ENCODE data around the gene PTGR3. TPM values are rescaled to one million over a fixed set of nuclear protein-coding genes. Genes with fewer than 3 reads are reported as not detected.

PTGR3 gene
- total and polyA plus RNA-seq, 2 of the 8 experiments (the other 6 are each of a cell fraction or from before 2014, with no cell fraction given): 2.0 to 3.6 TPM

GRCh38 chr18:75162467-75162866 is 46.5 kb downstream of the PTGR3 start:
- H3K14ac ChIP-seq (ENCODE audit: insufficient read length): no peak overlapping the region
- no peak overlapping the region for H4K5ac ChIP-seq (ENCODE audit: insufficient read length, low read depth, low read length)
- H3K4me1 ChIP-seq (replicated peaks in 1 of 4; ENCODE audit: control insufficient read depth in 3 of 4, insufficient read depth in 4 of 4, low read length in 3 of 4): 0 out of 7 replicates have a peak, but pooled peaks cover 0 to 2% (median 0%) of the 10 kb centered on the region in 4 experiments
- H3K79me1 ChIP-seq (ENCODE audit: low read depth, low read length): no peaks in the 10 kb centered on the region
- no peak overlapping the region for H3K27ac ChIP-seq (ENCODE audit: low read depth, low read length)
- H3K4me2 ChIP-seq (ENCODE audit: insufficient read depth in 1 of 2, low read depth in 2 of 2, low read length in 2 of 2): no peak overlapping the region
- no peak overlapping the region for H2BK20ac ChIP-seq (ENCODE audit: low read length)
- H2AFZ ChIP-seq (ENCODE audit: low read length): no peak overlapping the region
- no peak overlapping the region for H3K56ac ChIP-seq (replicated peaks; ENCODE audit: insufficient read length, low read depth, low read length)
- H4K8ac ChIP-seq (ENCODE audit: extremely low read depth, insufficient read depth, low read length): no peak overlapping the region
- no peak overlapping the region for H2BK12ac ChIP-seq (ENCODE audit: low read depth, low read length)
- H3K9me3 ChIP-seq (ENCODE audit: insufficient read depth in 2 of 2, low read depth in 1 of 2, low read length in 1 of 2): no peaks in the 10 kb centered on the region
- H3K23me2 ChIP-seq (ENCODE audit: low read depth, low read length): no peaks in the 10 kb centered on the region
- H3K18ac ChIP-seq (ENCODE audit: extremely low read depth, low read length): no peak overlapping the region
- POLR2A ChIA-PET (ENCODE audit: partially characterized antibody): no interaction called here
- DNase-seq (ENCODE audit: low read depth in 1 of 2, low spot score in 2 of 2) (no peak), FAIRE-seq (no peak)
- H3K9ac ChIP-seq (replicated peaks in 1 of 4; ENCODE audit: extremely low read depth in 1 of 4, low read depth in 3 of 4, low read length in 3 of 4): no peak overlapping the region
- no peak overlapping the region for H3K4ac ChIP-seq (replicated peaks; ENCODE audit: insufficient read length, low read depth, low read length)
- no peak overlapping the region for H2BK120ac ChIP-seq (replicated peaks; ENCODE audit: low read depth, low read length)
- no peaks in the 10 kb centered on the region for H3K79me2 ChIP-seq (ENCODE audit: control insufficient read depth in 1 of 2, insufficient read depth in 2 of 2, low read length in 2 of 2)
- H3K4me3 ChIP-seq (ENCODE audit: extremely low read depth in 1 of 4, insufficient read depth in 2 of 4, low read depth in 3 of 4, low read length in 4 of 4): no peak overlapping the region
- 97% methylated on average over 3 of the region's 3 CpGs; no CpG with 5 or more reads in 1 of the 2 experiments for WGBS, 2 experiments (ENCODE audit: extremely low coverage in 1 of 2, insufficient coverage in 1 of 2, insufficient read length in 1 of 2, insufficient replicate concordance in 2 of 2, low coverage in 1 of 2, low lambda C conversion rate in 2 of 2, missing lambda C conversion rate in 1 of 2)
- H2AK5ac ChIP-seq (ENCODE audit: low read depth, low read length): no peak overlapping the region
- no peak overlapping the region for H4K91ac ChIP-seq (replicated peaks; ENCODE audit: insufficient read length, low read length)
- H2BK5ac ChIP-seq (ENCODE audit: low read depth, low read length): no peak overlapping the region
- H3K27me3 ChIP-seq (replicated peaks in 1 of 4; ENCODE audit: control insufficient read depth in 3 of 4, extremely low read depth in 1 of 4, insufficient read depth in 3 of 4, low read length in 3 of 4): no peaks in the 10 kb centered on the region
- no peaks in the 10 kb centered on the region for H3K36me3 ChIP-seq (ENCODE audit: control insufficient read depth in 2 of 4, insufficient read depth in 4 of 4, low read length in 3 of 4)
- CTCF ChIA-PET (ENCODE audit: partially characterized antibody): no interaction called here
- H2BK15ac ChIP-seq (ENCODE audit: low read length): no peak overlapping the region
- no peaks in the 10 kb centered on the region for H4K20me1 ChIP-seq (replicated peaks in 1 of 2; ENCODE audit: control insufficient read depth in 1 of 2, insufficient read depth in 2 of 2, low read length in 2 of 2)
- H3K23ac ChIP-seq (ENCODE audit: insufficient read length): no peak overlapping the region
- TF ChIP-seq HDAC6 (IDR thresholded peaks at IDR 0.05; ENCODE audit: low read depth, low read length) (no peak), RBBP5 (IDR thresholded peaks at IDR 0.05; ENCODE audit: borderline replicate concordance, low read depth, low read length) (no peak), E2F6 (IDR thresholded peaks at IDR 0.05) (no peak), KDM1A (IDR thresholded peaks at IDR 0.05; ENCODE audit: borderline replicate concordance, low read length) (no peak), GABPA (IDR thresholded peaks at IDR 0.05; ENCODE audit: borderline replicate concordance, insufficient read depth, low read length) (no peak), NRF1 (IDR thresholded peaks at IDR 0.05; ENCODE audit: low read depth, low read length) (no peak), SUZ12 (IDR thresholded peaks at IDR 0.05; ENCODE audit: low read length) (no peak), JUND (IDR thresholded peaks at IDR 0.05; ENCODE audit: low read length) (no peak), EZH2 (IDR thresholded peaks at IDR 0.05; ENCODE audit: low read depth, low read length, severe bottlenecking) (no peak), FOSL1 (IDR thresholded peaks at IDR 0.05; ENCODE audit: insufficient read depth, low read depth, low read length) (no peak), PHF8 (conservative IDR thresholded peaks at IDR 0.05; ENCODE audit: low read depth, low read length) (no peak), CBX5 (IDR thresholded peaks at IDR 0.05; ENCODE audit: low read depth, low read length) (no peak), ZNF274 (IDR thresholded peaks at IDR 0.05; ENCODE audit: borderline replicate concordance, extremely low read depth, low read length) (no peak), TAF1 (IDR thresholded peaks at IDR 0.05; ENCODE audit: low read depth, low read length) (no peak), CEBPB (IDR thresholded peaks at IDR 0.05; ENCODE audit: low read depth, low read length) (no peak)

Measured in H1 (cell line).